ENCODE data around the gene ZNF18.
"Not testable (repeated sequence)": the region's sequence is repeated elsewhere in the genome, so short reads cannot be mapped to it uniquely, and the experiment has no call there.

ZNF18 gene

DNA sequence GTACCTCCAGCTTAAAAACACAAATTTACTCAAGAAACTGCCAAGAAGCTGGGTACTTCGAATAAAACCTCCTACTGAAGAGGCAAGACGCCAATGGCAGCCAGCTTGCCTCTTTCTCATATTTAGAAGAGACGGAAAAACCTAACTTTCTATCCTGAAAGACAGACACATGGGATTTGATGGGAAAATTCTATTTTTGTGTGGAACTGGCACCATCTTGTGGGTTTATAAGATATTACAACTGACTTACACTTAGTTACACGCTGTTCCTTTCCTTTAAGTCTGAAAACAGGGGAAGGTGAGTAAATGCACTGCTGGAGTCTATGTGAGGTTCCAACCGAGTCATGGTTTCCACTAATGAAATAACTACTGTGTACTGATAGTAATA lies 10.3 kb downstream of the ZNF18 start:
- DNase-seq (ENCODE audit: low read depth in 4 of 4, low spot score in 1 of 4): no peak

DNA sequence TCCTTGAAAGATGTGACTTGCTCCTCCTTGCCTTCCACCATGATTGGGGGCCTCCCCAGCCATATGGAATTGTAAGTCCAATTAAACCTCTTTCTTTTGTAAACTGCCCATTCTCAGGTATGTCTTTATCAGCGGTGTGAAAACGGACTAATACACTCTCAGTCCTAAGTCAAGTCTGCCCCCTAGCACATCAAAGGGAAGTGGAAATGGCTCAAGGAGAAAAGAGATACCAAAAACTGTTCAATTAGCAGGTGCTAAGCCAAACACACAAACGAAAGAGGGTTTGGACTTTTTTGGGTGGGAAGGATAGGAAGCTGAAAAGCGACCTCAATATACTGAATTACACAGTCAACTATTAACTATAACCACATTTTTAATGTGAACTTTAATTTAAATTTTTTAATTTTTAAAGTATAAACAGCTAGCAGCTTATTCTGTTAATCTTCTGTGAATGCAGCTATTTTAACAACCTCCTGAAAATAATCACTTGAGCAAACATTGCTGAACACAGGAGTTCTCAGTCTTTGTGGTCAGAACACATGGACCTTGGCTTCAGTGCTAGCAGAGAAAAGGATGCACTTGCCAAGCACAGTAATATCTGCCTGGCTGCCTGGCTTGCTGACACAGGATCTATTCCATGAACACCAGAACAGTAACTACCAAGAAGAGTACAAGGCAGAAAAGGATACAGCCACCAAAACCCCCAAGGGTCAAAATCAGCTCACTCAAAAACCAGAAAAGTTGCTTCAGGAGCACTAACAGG lies 10.9 kb downstream of the ZNF18 start:
- no peak for DNase-seq (ENCODE audit: low read depth in 4 of 4, low spot score in 1 of 4)

DNA sequence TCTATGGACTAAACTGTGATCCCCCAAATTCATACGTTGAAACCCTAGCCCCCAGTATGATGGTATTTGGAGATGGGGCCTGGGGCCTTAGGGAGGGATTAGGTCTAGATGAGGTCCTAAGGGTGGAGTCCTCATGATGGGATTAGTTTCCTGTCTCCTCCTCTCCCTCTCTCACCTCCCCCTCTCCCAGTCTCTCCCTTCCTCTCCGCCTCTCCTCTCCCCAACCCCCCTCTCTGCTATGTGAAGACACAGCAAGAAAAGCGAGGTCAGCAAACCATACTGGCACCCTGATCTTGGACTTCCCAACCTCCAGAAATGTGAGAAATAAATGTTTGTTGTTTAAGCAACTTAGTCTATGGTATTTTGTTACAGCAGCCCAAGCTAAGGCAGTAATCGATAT lies 15.4 kb downstream of the ZNF18 start:
- DNase-seq (ENCODE audit: low read depth in 4 of 4, low spot score in 1 of 4): no peak

DNA sequence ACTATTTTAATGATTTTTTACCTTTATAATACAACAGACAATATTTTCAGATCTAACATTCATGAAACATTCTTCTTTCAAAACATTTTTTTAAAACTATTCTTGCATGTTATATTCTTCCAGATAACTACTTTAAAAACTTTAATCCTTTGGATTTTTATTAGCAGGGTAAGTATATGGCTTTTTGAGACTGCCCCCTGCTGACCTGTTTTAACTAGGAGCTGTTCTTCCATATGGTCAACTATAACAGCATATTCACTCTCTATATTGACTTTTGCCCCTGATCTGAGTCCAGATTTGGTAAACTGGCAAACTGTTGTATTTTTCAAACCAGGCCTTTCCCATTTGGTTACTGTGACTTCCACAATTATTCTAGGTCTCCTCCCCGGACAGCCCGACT lies 16.5 kb downstream of the ZNF18 start:
- no peak for DNase-seq (ENCODE audit: low read depth in 4 of 4, low spot score in 1 of 4)

DNA sequence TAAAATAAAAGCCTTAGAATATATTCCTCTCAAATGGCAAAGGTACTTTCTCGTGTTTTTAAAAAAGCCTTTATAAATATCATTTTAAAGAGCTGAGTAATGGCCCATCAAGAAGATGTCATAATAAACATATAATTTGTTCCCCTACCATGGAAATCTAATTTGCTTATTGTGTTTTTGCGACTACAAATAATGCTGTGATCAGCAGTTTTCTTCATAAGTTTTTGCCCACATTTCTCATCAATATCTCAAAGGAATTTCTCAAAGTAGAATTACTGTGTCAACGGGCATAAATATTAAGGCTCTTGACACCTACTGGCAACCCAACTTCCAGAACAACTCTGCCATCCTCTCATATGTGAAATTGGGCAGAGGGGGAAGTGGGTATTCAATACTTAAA lies 17.5 kb downstream of the ZNF18 start:
- no peak for DNase-seq (ENCODE audit: low read depth in 4 of 4, low spot score in 1 of 4)

DNA sequence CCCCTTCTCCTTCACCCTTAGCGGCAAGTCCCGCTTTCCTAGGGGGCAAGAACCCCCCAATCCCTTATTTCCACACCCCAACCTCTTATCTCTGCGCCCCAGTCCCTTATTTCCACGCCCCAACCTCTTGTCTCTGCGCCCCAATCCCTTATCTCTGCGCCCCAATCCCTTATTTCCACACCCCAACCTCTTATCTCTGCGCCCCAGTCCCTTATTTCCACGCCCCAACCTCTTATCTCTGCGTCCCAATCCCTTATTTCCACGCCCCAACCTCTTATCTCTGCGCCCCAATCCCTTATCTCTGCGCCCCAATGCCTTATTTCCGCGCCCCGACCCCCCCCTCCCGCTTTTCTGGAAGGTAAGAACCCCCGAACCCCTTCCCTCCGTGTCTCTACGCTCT lies 24.5 kb downstream of the ZNF18 start:
- DNase-seq (ENCODE audit: low read depth in 4 of 4, low spot score in 1 of 4): not testable (repeated sequence)

DNA sequence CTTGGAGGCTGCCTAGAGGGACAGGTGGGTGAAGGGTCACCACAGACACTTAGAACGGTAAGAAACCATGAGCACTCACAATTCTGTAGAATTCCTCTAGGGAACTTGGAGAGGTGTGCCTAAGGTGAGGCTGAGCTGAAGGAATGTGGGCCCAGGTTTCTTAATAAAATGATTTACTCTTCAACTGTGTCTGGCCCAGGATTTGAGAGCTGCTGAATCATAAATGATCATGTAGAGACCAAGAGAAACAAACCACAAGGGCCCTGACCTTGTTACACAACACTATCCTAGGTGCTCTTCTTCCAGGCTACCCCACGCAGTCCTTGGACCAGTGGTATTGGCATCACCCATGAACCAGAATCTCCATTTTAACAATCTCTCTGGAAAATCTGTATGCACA lies 27.7 kb downstream of the ZNF18 start:
- no peak for DNase-seq (ENCODE audit: low read depth in 4 of 4, low spot score in 1 of 4)

DNA sequence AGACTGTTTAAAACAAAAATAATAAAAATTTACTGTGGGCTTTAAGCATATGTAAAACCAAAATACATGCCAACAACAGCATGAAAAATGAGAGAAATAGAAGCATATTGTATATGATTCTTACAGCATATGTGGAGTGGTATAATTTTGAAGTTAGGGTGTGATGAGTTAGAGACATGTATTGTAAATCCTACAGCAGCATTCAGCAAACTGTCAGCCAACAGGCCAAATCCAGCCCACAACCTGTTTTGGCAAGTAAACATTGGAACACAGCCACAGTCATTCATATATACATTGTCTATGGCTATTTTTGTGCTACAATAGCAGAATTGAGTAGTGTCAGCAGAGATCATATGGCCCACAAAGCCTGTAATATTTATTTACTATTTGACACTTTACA lies 42.3 kb downstream of the ZNF18 start:
- no peak for DNase-seq (ENCODE audit: low read depth in 4 of 4, low spot score in 1 of 4)

DNA sequence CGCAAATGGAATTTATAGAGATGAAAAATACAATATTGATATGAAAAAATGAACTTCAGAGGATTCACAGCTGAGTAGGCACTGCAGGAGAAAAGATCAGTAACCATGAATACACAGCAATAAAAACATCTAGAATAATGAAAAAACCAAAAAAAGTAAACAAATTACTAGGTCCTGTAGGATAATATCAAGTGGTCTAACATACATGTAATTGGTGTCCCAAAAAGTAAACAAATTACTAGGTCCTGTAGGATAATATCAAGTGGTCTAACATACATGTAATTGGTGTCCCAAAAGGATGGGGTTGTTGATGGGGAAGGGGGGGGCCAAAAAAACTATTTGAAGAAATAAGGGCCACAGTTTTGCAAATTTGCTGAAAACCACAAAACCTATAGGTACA lies 43.4 kb downstream of the ZNF18 start:
- DNase-seq (ENCODE audit: low read depth in 4 of 4, low spot score in 1 of 4): no peak

DNA sequence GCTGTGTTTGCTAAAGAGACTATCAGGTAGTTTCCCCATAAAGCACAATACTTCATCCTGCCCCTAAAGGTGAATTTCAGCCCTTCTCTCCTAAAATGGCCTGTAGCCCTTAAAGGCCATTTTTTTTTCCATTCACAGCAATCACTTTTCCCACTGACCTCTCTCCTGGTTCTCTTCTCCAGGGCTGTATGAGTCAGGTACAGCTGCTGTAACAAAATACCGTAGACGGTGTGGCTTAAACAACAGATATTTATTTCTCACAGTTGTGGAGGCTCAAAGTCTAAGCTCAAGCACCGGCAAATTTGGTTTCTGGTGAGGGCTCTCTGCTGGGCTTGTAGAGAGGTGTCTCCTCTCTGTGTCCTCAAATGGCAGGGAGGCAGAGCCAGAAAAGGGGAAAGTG lies 44.7 kb downstream of the ZNF18 start:
- no peak for DNase-seq (ENCODE audit: low read depth in 4 of 4, low spot score in 1 of 4)

DNA sequence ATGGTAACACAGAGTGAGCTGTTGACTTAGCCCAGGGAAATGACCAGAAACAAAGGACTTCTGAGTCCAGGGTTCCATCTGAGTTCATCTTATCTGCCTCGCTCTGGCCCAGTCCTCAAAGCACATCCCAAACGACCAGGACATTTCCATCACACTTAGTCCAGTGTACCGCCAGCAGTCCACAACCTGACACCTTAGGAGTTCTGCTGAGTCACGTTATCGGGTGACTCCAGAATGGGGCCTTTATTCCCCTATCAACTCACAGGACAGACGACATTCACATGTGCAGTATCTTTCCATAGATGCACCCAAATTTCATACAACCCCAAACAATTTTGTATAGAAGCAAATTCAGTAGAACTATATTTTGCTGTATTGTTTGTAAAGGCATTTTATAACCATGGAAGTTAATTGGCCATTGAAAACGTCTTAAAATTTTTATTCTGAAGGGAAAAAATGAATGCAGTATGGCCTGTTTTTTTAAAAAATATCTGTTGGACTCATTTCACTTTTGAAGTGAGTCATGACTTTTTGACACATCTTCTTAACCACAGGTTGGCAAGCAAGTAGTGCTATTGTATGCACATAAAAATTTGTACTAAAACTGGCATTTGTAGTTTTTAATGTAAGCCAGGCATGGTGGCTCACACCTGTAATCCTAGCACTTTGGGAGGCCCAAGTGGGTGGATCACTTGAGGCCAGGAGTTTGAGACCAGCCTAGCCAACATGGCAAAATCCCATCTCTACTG lies 46.3 kb downstream of the ZNF18 start:
- DNase-seq (ENCODE audit: low read depth in 4 of 4, low spot score in 1 of 4): no peak

DNA sequence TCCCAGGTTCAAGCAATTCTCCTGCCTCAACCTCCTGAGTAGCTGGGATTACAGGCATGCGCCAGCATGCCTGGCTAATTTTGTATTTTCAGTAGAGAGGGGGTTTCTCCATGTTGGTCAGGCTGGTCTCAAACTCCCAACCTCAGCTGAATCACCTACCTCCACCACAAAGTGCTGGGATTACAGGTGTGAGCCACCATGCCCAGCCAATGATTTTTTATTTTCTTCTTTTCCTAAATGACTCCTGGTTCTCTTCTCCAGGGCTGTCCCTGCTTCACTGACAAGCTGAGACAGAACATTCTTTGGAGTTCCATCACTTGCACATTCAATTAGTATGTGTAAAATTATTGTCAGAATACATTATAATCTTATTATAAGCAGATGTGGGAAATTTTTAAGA lies 47.7 kb downstream of the ZNF18 start:
- DNase-seq (ENCODE audit: low read depth in 4 of 4, low spot score in 1 of 4): not testable (repeated sequence)

DNA sequence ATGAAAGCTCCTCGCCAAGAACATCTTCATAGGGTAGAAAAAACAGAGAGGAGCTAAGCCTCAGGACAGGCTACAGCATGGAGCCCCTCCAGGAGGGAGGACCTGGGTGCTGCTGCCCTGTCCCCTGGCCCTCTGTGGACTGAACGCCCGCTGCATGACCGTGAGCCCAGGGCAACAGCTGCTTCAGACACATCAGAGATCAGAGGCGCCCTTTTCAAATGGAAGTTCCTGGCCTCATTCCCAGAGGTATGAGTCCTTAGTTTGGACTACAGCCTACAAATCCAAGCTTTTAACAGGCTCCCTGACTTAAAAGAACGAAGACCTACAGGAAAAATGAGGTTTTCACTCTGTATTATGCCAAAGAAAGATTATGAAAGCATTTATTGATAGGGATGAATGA lies 48.5 kb downstream of the ZNF18 start:
- DNase-seq (ENCODE audit: low read depth in 4 of 4, low spot score in 1 of 4): no peak

DNA sequence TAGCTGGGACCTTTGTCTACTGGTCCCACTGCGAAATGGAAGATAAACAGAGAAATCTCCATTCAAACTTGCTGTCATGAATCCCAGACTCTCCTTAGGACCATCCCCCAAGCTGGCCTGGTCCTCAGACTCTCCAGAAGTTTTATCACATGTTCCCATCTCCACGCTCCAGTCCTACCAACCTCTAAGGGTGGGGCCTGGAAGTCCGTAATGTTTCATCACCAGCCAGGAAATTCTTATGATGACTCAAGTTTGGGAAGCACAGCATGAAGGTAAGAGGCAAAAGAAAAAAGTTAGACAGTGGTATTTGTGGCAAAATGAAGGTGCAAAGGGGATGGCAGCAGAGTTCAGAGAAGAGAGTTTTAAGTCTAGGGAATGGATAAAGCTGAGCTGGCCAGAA lies 52.7 kb downstream of the ZNF18 start:
- DNase-seq (ENCODE audit: low read depth in 4 of 4, low spot score in 1 of 4): no peak

DNA sequence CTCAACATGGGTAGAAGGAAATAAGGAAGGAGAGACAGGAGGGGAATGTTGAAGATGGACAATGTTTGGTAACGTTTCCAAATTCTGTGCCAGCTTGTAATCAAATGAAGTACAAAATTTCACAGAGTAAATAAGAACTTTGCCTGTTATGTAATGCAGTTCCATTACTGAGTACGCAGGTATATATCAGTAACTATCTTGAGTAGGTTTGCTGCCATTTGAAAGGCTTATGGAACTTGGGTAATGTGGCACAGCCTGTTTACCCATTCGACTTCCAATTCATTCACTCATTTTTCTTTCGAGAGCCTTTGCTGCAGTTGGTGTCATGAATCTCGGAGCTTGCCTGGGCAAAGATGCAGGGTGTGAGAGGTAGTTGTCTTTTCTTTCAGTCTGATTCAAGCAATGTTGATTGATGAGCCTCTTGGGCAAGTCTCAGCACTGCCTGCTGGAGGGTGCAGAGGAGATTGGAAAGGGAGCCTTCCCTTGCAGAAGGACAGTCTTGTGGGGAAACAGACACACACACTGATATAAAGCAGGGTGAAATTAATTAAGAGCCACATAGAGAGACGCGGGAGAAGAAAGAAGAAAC lies 53.4 kb downstream of the ZNF18 start:
- DNase-seq (ENCODE audit: low read depth in 4 of 4, low spot score in 1 of 4): no peak

DNA sequence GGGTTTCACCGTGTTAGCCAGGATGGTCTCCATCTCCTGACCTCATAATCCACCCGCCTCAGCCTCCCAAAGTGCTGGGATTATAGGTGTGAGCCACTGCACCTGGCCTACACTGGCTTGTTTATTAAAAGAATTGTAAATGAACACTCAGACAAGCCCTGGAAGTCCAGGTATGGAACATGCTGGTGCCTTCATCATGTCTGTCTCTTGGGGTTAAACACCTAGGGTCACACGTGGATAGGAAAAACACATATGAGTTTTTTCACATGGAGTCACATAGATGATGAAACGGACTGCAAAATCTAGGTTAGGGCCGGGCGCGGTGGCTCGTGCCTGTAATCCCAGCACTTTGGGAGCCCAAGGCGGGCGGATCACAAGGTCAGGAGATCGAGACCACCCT lies 54.2 kb downstream of the ZNF18 start:
- DNase-seq (ENCODE audit: low read depth in 4 of 4, low spot score in 1 of 4): not testable (repeated sequence)

DNA sequence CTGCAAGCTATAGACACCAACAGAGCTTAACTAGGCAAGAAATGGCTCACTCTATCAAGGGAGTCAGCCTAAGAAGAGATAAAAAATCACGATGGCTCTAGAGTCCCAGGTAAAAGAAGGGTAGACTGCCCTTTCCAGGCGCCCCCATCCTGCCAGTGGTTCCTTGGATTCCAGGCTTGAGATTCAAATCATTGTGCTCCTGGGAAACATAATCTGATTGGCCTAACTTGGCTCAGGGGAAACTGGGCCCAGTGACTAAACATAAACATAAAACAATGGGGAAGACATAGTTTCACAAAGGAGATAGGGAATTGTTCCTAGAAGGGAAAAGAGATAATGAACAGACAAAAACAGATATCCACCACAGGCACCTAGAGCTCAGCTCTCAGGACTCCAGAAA lies 56.4 kb downstream of the ZNF18 start:
- DNase-seq (ENCODE audit: low read depth in 4 of 4, low spot score in 1 of 4): no peak

DNA sequence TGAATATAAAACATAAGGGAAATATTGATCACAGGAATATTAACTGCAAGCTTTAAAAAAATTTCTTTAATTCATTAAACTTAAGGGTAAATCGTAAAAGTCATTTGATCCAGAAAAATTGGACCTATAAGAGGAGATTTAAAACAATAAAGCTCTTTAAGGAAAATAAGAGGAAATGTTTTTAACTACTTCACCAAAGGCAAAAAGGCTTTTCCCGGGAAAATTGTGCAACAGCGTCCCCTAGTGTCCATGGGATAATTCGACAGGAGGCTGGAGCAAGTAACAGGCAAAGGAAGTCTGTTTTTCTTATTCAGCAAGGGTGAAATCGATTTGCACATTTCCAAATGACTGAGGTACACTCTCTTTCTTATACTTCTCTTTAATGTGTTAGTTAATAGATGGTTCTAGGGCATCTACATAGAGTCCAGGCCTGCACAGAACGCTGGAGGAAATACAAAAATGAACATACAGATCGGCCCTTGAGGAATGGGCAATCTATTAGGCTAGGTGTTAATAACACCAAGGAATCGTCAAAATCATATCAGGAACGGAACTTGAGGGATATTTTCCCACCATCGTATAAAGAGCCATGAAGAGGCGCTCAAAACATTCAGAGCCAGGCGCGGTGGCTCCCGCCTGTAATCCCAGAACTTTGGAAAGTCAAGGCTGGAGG lies 61.4 kb downstream of the ZNF18 start:
- peak in 1 of 4 experiments; percentile 5 for DNase-seq (ENCODE audit: low read depth in 4 of 4, low spot score in 1 of 4)

DNA sequence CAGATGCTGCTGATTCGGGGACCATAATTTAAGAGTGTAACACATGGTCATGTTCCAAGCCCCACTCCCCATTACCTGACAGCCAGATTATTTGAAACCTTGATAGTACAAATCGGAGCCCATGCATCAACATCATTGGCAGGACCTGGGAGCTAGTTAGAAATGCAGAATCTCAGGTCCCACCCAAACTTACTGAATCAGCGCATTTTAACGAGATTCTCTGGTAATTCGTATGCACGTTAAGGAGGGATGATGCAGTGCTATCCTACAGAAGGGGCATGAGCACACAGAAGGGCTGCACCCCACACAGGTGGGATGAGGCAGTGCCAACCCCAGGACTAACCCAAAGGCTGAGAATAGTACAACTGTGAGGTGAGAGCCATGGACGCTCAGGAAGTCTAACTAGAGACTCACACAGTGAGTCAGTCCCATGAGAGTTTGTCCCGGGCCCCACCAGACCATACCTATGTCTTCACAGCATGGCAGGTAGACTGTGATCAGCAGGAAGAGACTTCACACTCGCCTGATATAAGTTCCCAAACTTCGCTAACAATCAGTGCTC lies 64.9 kb downstream of the ZNF18 start:
- no peak for DNase-seq (ENCODE audit: low read depth in 4 of 4, low spot score in 1 of 4)

DNA sequence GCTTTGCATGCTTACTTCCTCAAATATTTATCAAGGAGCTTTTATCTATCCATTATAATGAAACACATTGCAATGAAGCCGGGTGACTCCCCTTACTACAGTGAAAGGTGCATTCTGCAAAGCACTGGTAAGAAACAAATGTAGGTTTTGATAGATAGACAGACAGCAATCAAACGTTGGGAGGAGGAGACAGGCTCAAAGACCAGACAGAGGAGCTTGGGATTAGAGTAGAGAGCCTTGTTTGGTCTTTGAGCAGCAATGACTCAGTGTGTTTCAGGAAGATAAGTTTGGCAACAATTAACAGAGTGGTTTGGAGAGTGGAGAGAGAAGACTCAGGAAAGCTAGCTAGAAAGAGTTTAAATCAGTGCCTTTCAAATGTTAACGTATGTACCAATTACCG lies 68.8 kb downstream of the ZNF18 start:
- DNase-seq (ENCODE audit: low read depth in 4 of 4, low spot score in 1 of 4): no peak
